ENCODE results near the gene DHRSX.
"Not testable (repeated sequence)": the region's sequence is repeated elsewhere in the genome, so short reads cannot be mapped to it uniquely, and the experiment has no call there.

Gene DHRSX

DNA sequence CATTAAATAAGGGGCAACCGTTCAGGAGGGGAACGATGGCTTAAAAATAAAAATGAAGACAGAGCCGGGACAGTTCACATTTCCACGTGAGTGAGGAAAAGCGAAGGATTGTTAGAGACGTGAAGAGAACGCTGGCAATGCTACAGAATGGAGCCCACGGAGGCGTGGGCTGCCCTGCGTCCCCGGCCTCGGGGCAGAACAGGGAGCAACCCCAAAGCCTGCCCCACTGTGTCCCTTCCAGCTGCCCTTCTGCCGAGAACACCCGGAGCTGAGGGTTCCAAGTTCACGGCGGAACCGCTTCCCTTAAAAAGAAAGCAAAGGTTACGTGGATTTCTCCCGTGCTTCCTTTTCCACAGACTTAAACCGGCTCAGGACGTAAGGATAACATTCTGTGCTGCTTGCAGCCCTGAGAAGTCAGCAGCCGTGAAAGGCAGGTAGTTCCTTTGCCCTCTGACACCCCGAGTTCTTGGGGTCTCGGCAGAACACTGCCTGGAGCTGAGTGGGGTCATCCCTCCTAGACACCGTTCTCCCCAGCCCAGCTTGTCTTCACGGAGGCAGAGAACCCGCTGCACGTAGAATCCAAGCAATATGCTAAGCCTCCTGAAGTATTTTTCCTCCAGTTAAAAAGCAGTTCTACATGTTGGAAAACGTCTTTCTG, 14.2 kb downstream of the DHRSX start:
- no peaks in the 10 kb centered on the region for H3K27me3 ChIP-seq (ENCODE audit: insufficient read depth, insufficient read length)
- peak overlapping the region; percentile 53 for H3K9ac ChIP-seq (ENCODE audit: insufficient read length, low read depth)
- TF ChIP-seq SUZ12 (IDR thresholded peaks at IDR 0.05; ENCODE audit: extremely low read depth, insufficient read depth, insufficient read length) = no peak
- no peak for TF ChIP-seq ZNF274 (IDR thresholded peaks at IDR 0.05; ENCODE audit: low read depth, low read length)
- no peak for TF ChIP-seq YY1 (IDR thresholded peaks at IDR 0.05; ENCODE audit: insufficient read depth, insufficient read length)
- no peaks in the 10 kb centered on the region for H3K9me3 ChIP-seq (ENCODE audit: insufficient read depth, low read length)
- no peak for DNase-seq (ENCODE audit: low read depth, low spot score)
- H3K36me3 ChIP-seq (ENCODE audit: insufficient read depth, insufficient read length, low read length) = peaks cover 62% of the 10 kb centered on the region
- peaks cover 5% of the 10 kb centered on the region for H3K4me1 ChIP-seq (ENCODE audit: insufficient read depth, insufficient read length)
- no peak overlapping the region for H3K4me3 ChIP-seq (ENCODE audit: insufficient read length, low read depth)

DNA sequence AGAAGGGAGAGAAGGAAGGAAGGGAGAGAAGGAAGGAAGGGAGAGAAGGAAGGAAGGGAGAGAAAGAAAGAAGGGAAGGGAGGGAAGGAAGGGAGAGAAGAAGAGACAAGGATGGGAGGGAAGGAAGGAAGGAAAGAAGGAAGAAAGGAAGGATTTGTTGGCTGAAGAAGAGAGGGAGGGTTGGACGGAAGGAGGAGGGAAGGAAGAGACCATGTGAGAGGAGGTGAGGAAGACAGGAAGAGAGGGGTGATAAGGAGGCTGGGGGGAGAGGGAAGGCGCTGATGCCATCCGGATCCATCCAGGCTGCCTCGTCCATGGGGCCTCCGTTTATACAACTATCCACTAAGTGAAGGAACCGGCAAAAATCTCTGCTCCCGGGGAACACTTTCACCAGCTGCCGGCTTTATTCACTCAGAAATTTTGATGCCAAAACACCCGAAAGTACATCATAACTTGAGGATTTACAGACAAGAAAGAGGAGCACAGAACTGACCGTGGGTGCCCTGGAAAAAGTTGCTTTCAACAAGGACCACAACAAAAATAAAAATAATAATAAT, 14.9 kb downstream of the DHRSX start:
- Histone ChIP-seq H3K9ac (ENCODE audit: insufficient read length, low read depth) (no peak overlapping the region), H3K4me3 (ENCODE audit: insufficient read length, low read depth) (no peak overlapping the region), H3K4me1 (ENCODE audit: insufficient read depth, insufficient read length) (peaks cover 5% of the 10 kb centered on the region), H3K36me3 (ENCODE audit: insufficient read depth, insufficient read length, low read length) (peaks cover 56% of the 10 kb centered on the region), H3K27me3 (ENCODE audit: insufficient read depth, insufficient read length) (no peaks in the 10 kb centered on the region), H3K9me3 (ENCODE audit: insufficient read depth, low read length) (no peaks in the 10 kb centered on the region)
- no peak for TF ChIP-seq ZNF274 (IDR thresholded peaks at IDR 0.05; ENCODE audit: low read depth, low read length)
- no peak for TF ChIP-seq SUZ12 (IDR thresholded peaks at IDR 0.05; ENCODE audit: extremely low read depth, insufficient read depth, insufficient read length)
- no peak for TF ChIP-seq YY1 (IDR thresholded peaks at IDR 0.05; ENCODE audit: insufficient read depth, insufficient read length)
- no peak for DNase-seq (ENCODE audit: low read depth, low spot score)

GRCh38 chrX:2484721-2485648, 15.8 kb downstream of the DHRSX start:
- Histone ChIP-seq H3K4me1 (ENCODE audit: insufficient read depth, insufficient read length) (peaks cover 5% of the 10 kb centered on the region), H3K9ac (ENCODE audit: insufficient read length, low read depth) (no peak overlapping the region), H3K36me3 (ENCODE audit: insufficient read depth, insufficient read length, low read length) (peaks cover 48% of the 10 kb centered on the region), H3K4me3 (ENCODE audit: insufficient read length, low read depth) (no peak overlapping the region), H3K27me3 (ENCODE audit: insufficient read depth, insufficient read length) (no peaks in the 10 kb centered on the region), H3K9me3 (ENCODE audit: insufficient read depth, low read length) (no peaks in the 10 kb centered on the region)
- TF ChIP-seq ZNF274 (IDR thresholded peaks at IDR 0.05; ENCODE audit: low read depth, low read length) (no peak), YY1 (IDR thresholded peaks at IDR 0.05; ENCODE audit: insufficient read depth, insufficient read length) (no peak), SUZ12 (IDR thresholded peaks at IDR 0.05; ENCODE audit: extremely low read depth, insufficient read depth, insufficient read length) (no peak)
- DNase-seq (ENCODE audit: low read depth, low spot score) = no peak

GRCh38 chrX:2484256-2484655, 16.5 kb downstream of the DHRSX start:
- no peak for DNase-seq (ENCODE audit: low read depth, low spot score)
- peaks cover 43% of the 10 kb centered on the region for H3K36me3 ChIP-seq (ENCODE audit: insufficient read depth, insufficient read length, low read length)
- TF ChIP-seq SUZ12 (IDR thresholded peaks at IDR 0.05; ENCODE audit: extremely low read depth, insufficient read depth, insufficient read length) (no peak), YY1 (IDR thresholded peaks at IDR 0.05; ENCODE audit: insufficient read depth, insufficient read length) (no peak), ZNF274 (IDR thresholded peaks at IDR 0.05; ENCODE audit: low read depth, low read length) (no peak)
- H3K27me3 ChIP-seq (ENCODE audit: insufficient read depth, insufficient read length) = no peaks in the 10 kb centered on the region
- H3K4me1 ChIP-seq (ENCODE audit: insufficient read depth, insufficient read length) = peaks cover under 1% of the 10 kb centered on the region
- H3K9ac ChIP-seq (ENCODE audit: insufficient read length, low read depth) = no peak overlapping the region
- H3K9me3 ChIP-seq (ENCODE audit: insufficient read depth, low read length) = no peaks in the 10 kb centered on the region
- no peak overlapping the region for H3K4me3 ChIP-seq (ENCODE audit: insufficient read length, low read depth)

GRCh38 chrX:2483398-2484060, 17.2 kb downstream of the DHRSX start:
- DNase-seq (ENCODE audit: low read depth, low spot score) = no peak
- Histone ChIP-seq H3K4me1 (ENCODE audit: insufficient read depth, insufficient read length) (no peaks in the 10 kb centered on the region), H3K27me3 (ENCODE audit: insufficient read depth, insufficient read length) (no peaks in the 10 kb centered on the region), H3K9me3 (ENCODE audit: insufficient read depth, low read length) (no peaks in the 10 kb centered on the region), H3K9ac (ENCODE audit: insufficient read length, low read depth) (no peak overlapping the region), H3K36me3 (ENCODE audit: insufficient read depth, insufficient read length, low read length) (peaks cover 35% of the 10 kb centered on the region), H3K4me3 (ENCODE audit: insufficient read length, low read depth) (no peak overlapping the region)
- TF ChIP-seq SUZ12 (IDR thresholded peaks at IDR 0.05; ENCODE audit: extremely low read depth, insufficient read depth, insufficient read length) (no peak), ZNF274 (IDR thresholded peaks at IDR 0.05; ENCODE audit: low read depth, low read length) (no peak), YY1 (IDR thresholded peaks at IDR 0.05; ENCODE audit: insufficient read depth, insufficient read length) (no peak)

DNA sequence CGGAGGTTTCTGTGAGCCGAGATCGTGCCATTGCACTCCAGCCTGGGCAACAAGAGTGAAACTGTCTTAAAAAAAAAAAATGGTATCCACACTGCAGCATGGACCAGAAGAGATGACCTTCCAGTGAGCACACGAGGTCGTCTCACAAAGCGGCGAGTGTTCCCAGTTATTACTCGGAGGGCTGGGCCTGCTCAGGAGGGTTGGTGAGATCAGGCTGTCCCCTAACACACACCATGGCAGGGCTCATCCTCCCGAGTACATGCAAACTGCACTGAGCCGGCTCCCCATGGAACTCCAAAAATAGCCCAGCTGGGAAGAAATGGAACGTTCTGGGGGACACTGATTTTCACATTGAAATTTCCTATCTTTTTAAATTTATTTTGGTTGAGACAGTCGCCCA, 19.2 kb downstream of the DHRSX start:
- not testable (repeated sequence) for H3K4me1 ChIP-seq (ENCODE audit: insufficient read depth, insufficient read length); H3K27me3 ChIP-seq (ENCODE audit: insufficient read depth, insufficient read length); H3K9ac ChIP-seq (ENCODE audit: insufficient read length, low read depth); DNase-seq (ENCODE audit: low read depth, low spot score); H3K9me3 ChIP-seq (ENCODE audit: insufficient read depth, low read length); H3K4me3 ChIP-seq (ENCODE audit: insufficient read length, low read depth)
- H3K36me3 ChIP-seq (ENCODE audit: insufficient read depth, insufficient read length, low read length) = peaks cover 17% of the 10 kb centered on the region

DNA sequence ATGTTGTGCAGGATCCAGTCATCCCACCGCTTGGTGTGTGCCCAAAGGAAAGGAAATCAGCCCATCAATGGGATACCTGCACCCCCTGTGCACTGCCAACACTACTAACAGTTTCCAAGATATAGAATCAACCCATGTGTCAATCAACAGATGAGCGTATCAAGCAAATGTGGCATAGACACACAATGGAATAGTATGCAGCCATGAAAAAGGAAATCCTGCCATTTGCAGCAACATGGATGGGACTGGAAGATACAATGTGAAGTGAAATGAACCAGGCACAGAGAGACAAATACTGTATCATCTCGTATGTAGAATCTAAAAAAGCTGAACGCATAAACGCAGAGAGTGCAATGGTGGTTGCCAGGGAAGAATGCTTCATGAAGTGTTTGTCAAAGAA, 20.8 kb downstream of the DHRSX start:
- not testable (repeated sequence) for H3K36me3 ChIP-seq (ENCODE audit: insufficient read depth, insufficient read length, low read length); H3K4me3 ChIP-seq (ENCODE audit: insufficient read length, low read depth); DNase-seq (ENCODE audit: low read depth, low spot score); H3K27me3 ChIP-seq (ENCODE audit: insufficient read depth, insufficient read length); H3K9me3 ChIP-seq (ENCODE audit: insufficient read depth, low read length); H3K4me1 ChIP-seq (ENCODE audit: insufficient read depth, insufficient read length); H3K9ac ChIP-seq (ENCODE audit: insufficient read length, low read depth)
